HEK293 (cell line): ENCODE measurements around the gene FKBP10.

ENCODE experiments used
- CTCF ChIA-PET: fragments of 350-600 bp; formaldehyde crosslinking; extraction: SDS; loops from one replicate; lab custom pipeline; 2021; ENCODE audit warnings: antibody characterized with exemption; lab: Yijun Ruan, JAX
- POLR2A ChIA-PET: fragments of 300-600 bp; formaldehyde crosslinking; extraction: SDS; loops from one replicate; lab custom pipeline; 2020; ENCODE audit warnings: antibody characterized with exemption, inconsistent platforms; lab: Yijun Ruan, JAX
- H3K27ac ChIP-seq: fragments of 200-500 bp; sonication (Bioruptor generic); 2 replicates; pipeline ENCODE4 v1.5.1; 2014; ENCODE audit warnings: low read depth, low read length, control low read depth, inconsistent platforms; ENCODE audit errors: extremely low read depth
- H3K36me3 ChIP-seq, 2 experiments: fragments of 200-500 bp in 1 of 2; sonication (Bioruptor generic) in 1 of 2; 1 replicate in 1 of 2; 2 replicates in 1 of 2; pipeline ENCODE4 v1.5.1; 2014 to 2017; ENCODE audit warnings: inconsistent platforms in 2 of 2, low read length in 2 of 2; ENCODE audit not compliant: control insufficient read depth in 2 of 2, insufficient read depth in 1 of 2
- H3K4me1 ChIP-seq: fragments of 200-500 bp; sonication (Bioruptor generic); 2 replicates; pipeline ENCODE4 v1.5.1; 2014; ENCODE audit warnings: mild to moderate bottlenecking, low read length, inconsistent platforms; ENCODE audit not compliant: control insufficient read depth, insufficient read depth
- H3K4me3 ChIP-seq: 2 replicates; pipeline ENCODE4 v1.5.1; 2011; ENCODE audit warnings: low read depth, mild to moderate bottlenecking, control low read depth, low read length, moderate library complexity
- H3K9me3 ChIP-seq: fragments of 200-500 bp; sonication (Bioruptor generic); 2 replicates; pipeline ENCODE4 v1.5.1; 2014; ENCODE audit warnings: low read depth, low read length, inconsistent platforms; ENCODE audit not compliant: control insufficient read depth, insufficient read depth
- AEBP2 ChIP-seq: fragments of 450-650 bp; formaldehyde crosslinking; IDR thresholded peaks from 2 replicates; pipeline ENCODE4 v1.5.1; 2016; ENCODE audit warnings: missing biosample characterization, missing genetic modification characterization, borderline replicate concordance
- GLI2 ChIP-seq: fragments of 450-650 bp; formaldehyde crosslinking; IDR thresholded peaks from 2 replicates; pipeline ENCODE4; 2017; ENCODE audit warnings: missing biosample characterization, missing genetic modification characterization, low read depth, borderline replicate concordance
- SP3 ChIP-seq: fragments of 450-650 bp; formaldehyde crosslinking; IDR thresholded peaks from 2 replicates; pipeline ENCODE4 v1.5.1; 2016; ENCODE audit warnings: missing biosample characterization, missing genetic modification characterization
- YY2 ChIP-seq: fragments of 450-650 bp; formaldehyde crosslinking; IDR thresholded peaks from 2 replicates; pipeline ENCODE4 v1.5.1; 2016; ENCODE audit warnings: missing biosample characterization, missing genetic modification characterization
- ZBTB1 ChIP-seq: fragments of 450-650 bp; formaldehyde crosslinking; IDR thresholded peaks from 2 replicates; pipeline ENCODE4 v1.5.1; 2016; ENCODE audit warnings: missing biosample characterization, missing genetic modification characterization
- ZBTB26 ChIP-seq: fragments of 450-650 bp; formaldehyde crosslinking; optimal IDR thresholded peaks from 2 replicates; pipeline ENCODE3; 2016; ENCODE audit warnings: missing biosample characterization, mild to moderate bottlenecking, missing genetic modification characterization
- ZBTB7A ChIP-seq: fragments of 450-650 bp; formaldehyde crosslinking; IDR thresholded peaks from 2 replicates; pipeline ENCODE4 v1.5.1; 2016; ENCODE audit warnings: low read depth, missing biosample characterization, missing genetic modification characterization
- ZNF112 ChIP-seq: fragments of 450-650 bp; formaldehyde crosslinking; IDR thresholded peaks from 2 replicates; pipeline ENCODE4 v1.5.0; 2017; ENCODE audit warnings: missing biosample characterization, missing genetic modification characterization
- ZNF132 ChIP-seq: fragments of 450-650 bp; formaldehyde crosslinking; IDR thresholded peaks from 2 replicates; pipeline ENCODE4 v1.5.1; 2017; ENCODE audit warnings: missing biosample characterization, missing genetic modification characterization, borderline replicate concordance
- ZNF140 ChIP-seq: fragments of 450-650 bp; formaldehyde crosslinking; IDR thresholded peaks from 2 replicates; pipeline ENCODE4 v1.5.1; 2016; ENCODE audit warnings: missing biosample characterization, missing genetic modification characterization
- ZNF174 ChIP-seq: fragments of 450-650 bp; formaldehyde crosslinking; IDR thresholded peaks from 2 replicates; pipeline ENCODE4 v1.5.0; 2017; ENCODE audit warnings: missing biosample characterization, mild to moderate bottlenecking, missing genetic modification characterization
- ZNF248 ChIP-seq: fragments of 450-650 bp; formaldehyde crosslinking; IDR thresholded peaks from 2 replicates; pipeline ENCODE4 v1.5.1; 2017; ENCODE audit warnings: missing biosample characterization, missing genetic modification characterization
- ZNF350 ChIP-seq: fragments of 450-650 bp; formaldehyde crosslinking; IDR thresholded peaks from 2 replicates; pipeline ENCODE4 v1.5.0; 2017; ENCODE audit warnings: missing biosample characterization, mild to moderate bottlenecking, missing genetic modification characterization
- ZNF561 ChIP-seq: fragments of 450-650 bp; IDR thresholded peaks from 2 replicates; pipeline ENCODE4 v1.5.1; 2018; ENCODE audit warnings: missing biosample characterization, missing genetic modification characterization, borderline replicate concordance
- ZNF600 ChIP-seq: fragments of 450-650 bp; formaldehyde crosslinking; IDR thresholded peaks from 2 replicates; pipeline ENCODE4 v1.5.1; 2016; ENCODE audit warnings: missing biosample characterization, missing genetic modification characterization
- ZNF670 ChIP-seq: fragments of 450-650 bp; formaldehyde crosslinking; IDR thresholded peaks from 2 replicates; pipeline ENCODE4 v1.5.1; 2016; ENCODE audit warnings: missing biosample characterization, missing genetic modification characterization, low read depth
- ZNF747 ChIP-seq: fragments of 450-650 bp; formaldehyde crosslinking; IDR thresholded peaks from 2 replicates; pipeline ENCODE4 v1.5.1; 2016; ENCODE audit warnings: missing biosample characterization, missing genetic modification characterization
- ZNF776 ChIP-seq: fragments of 450-650 bp; formaldehyde crosslinking; IDR thresholded peaks from 2 replicates; pipeline ENCODE4 v1.5.0; 2017; ENCODE audit warnings: missing biosample characterization, missing genetic modification characterization, borderline replicate concordance
- TF ChIP-seq, protein P1 (sequence below): fragments of 450-650 bp; formaldehyde crosslinking; IDR thresholded peaks from 2 replicates; pipeline ENCODE4 v1.5.1; 2016; ENCODE audit warnings: missing biosample characterization, missing genetic modification characterization, low read depth

The FKBP10 gene

GRCh38 chr17:41767324-41768042, 45.3 kb upstream of the FKBP10 start:
- Histone ChIP-seq H3K4me1 (no peaks in the 10 kb centered on the region), H3K9me3 (no peaks in the 10 kb centered on the region), H3K36me3 (peaks cover 36 to 96% of the 10 kb centered on the region in 2 experiments), H3K27ac (no peak overlapping the region), H3K4me3 (no peak overlapping the region)
- POLR2A ChIA-PET = interaction anchor here (2.0 kb wide), 1 partner anchor 19 kb away, joined by 7 read pairs; the partner anchor contains the start of gene JUP
- TF ChIP-seq SP3 (tag by site-specific recombination) = no peak
- no peak for TF ChIP-seq ZNF140 (tag by site-specific recombination)
- no peak for TF ChIP-seq ZNF248 (tag by site-specific recombination)
- TF ChIP-seq ZNF112 (tag by site-specific recombination) = no peak
- no peak for TF ChIP-seq ZNF350 (tag by site-specific recombination)
- TF ChIP-seq ZBTB7A (tag by site-specific recombination) = no peak
- no peak for TF ChIP-seq ZNF670 (tag by site-specific recombination)
- TF ChIP-seq ZBTB26 (tag by site-specific recombination) = no peak
- TF ChIP-seq GLI2 (tag by site-specific recombination) = no peak
- TF ChIP-seq ZNF776 = no peak
- no peak for TF ChIP-seq ZNF561 (tag by site-specific recombination)
- TF ChIP-seq ZBTB1 = no peak
- CTCF ChIA-PET = interaction anchor here (0.6 to 1.0 kb wide), 2 partner anchors 11 to 419 kb away, joined by 3 read pairs; no protein-coding TSS in a partner anchor

DNA sequence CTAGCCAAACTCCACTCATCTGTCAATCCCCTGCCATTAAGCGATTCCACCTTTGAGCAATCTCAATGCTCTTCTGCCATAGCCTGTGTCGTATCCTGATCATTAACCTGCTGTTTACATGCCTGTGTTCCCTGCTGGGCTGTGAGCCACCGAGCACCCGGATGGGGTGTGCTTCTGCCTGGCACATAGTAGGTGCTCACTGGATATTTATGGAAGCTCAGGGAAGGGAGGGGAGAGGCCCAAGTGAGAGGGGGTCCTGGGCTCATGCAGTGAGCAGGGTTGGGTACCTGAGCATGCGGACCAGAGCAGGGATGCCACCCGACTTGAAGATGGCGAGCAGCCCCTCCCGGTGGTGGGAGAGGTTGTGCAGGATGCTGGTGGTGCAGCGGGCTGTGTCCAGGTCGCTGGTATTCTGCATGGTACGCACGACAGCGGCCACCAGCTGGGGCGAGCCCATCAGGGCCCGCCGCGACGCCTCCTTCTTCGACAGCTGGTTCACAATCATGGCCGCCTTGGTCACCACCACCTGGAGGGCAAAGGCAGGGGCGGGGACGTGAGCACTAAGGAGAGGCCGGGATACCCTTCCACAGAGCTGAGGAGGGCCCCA, 44.0 kb upstream of the FKBP10 start:
- H3K4me3 ChIP-seq = no peak overlapping the region
- ChIA-PET CTCF (interaction anchor here (0.7 kb wide), 1 partner anchor 912 kb away, joined by 3 read pairs; no protein-coding TSS in a partner anchor), POLR2A (interaction anchor here (0.5 to 2.0 kb wide), 4 partner anchors 11 to 211 kb away, joined by 3 to 7 read pairs (median 5); partner anchors contain the start of gene JUP)
- peaks cover 36 to 90% of the 10 kb centered on the region in 2 experiments for H3K36me3 ChIP-seq
- peaks cover 2% of the 10 kb centered on the region; the same call in 1 of the 2 replicates for H3K4me1 ChIP-seq
- TF ChIP-seq AEBP2 (tag by site-specific recombination) (no peak), ZNF600 (no peak), YY2 (tag by site-specific recombination) (no peak), ZNF174 (tag by site-specific recombination) (no peak), ZNF132 (tag by site-specific recombination) (no peak), ZNF140 (tag by site-specific recombination) (no peak), ZNF747 (tag by site-specific recombination) (no peak)
- TF ChIP-seq, protein P1, sequence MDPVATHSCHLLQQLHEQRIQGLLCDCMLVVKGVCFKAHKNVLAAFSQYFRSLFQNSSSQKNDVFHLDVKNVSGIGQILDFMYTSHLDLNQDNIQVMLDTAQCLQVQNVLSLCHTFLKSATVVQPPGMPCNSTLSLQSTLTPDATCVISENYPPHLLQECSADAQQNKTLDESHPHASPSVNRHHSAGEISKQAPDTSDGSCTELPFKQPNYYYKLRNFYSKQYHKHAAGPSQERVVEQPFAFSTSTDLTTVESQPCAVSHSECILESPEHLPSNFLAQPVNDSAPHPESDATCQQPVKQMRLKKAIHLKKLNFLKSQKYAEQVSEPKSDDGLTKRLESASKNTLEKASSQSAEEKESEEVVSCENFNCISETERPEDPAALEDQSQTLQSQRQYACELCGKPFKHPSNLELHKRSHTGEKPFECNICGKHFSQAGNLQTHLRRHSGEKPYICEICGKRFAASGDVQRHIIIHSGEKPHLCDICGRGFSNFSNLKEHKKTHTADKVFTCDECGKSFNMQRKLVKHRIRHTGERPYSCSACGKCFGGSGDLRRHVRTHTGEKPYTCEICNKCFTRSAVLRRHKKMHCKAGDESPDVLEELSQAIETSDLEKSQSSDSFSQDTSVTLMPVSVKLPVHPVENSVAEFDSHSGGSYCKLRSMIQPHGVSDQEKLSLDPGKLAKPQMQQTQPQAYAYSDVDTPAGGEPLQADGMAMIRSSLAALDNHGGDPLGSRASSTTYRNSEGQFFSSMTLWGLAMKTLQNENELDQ (tag by site-specific recombination) = no peak
- H3K27ac ChIP-seq = no peak overlapping the region
- H3K9me3 ChIP-seq = no peaks in the 10 kb centered on the region
